K562 (cell line): ENCODE data around the gene BMP2K. TPM values are rescaled to one million over a fixed set of nuclear protein-coding genes. Genes with fewer than 3 reads are reported as not detected.

Source experiments
- ATF2 ChIP-seq: sonication (generic); formaldehyde crosslinking; IDR thresholded peaks from 2 replicates; pipeline ENCODE4 v1.8.1; 2022; ENCODE audit warnings: missing genetic modification reagents
- CBFA2T3 ChIP-seq: fragments of 450-650 bp; IDR thresholded peaks from 2 replicates; pipeline ENCODE4 v1.6.1; 2017
- CBFB ChIP-seq: sonication (generic); formaldehyde crosslinking; IDR thresholded peaks from 2 replicates; pipeline ENCODE4 v1.4.0; 2020; ENCODE audit warnings: mild to moderate bottlenecking, missing genetic modification reagents
- DDX20 ChIP-seq: fragments of 450-650 bp; IDR thresholded peaks from 2 replicates; pipeline ENCODE4 v1.6.1; 2016; ENCODE audit warnings: missing genetic modification characterization, low read depth, mild to moderate bottlenecking, missing compliant biosample characterization, moderate library complexity
- EWSR1 ChIP-seq: fragments of 450-650 bp; IDR thresholded peaks from 2 replicates; pipeline ENCODE4 v1.6.1; 2018; ENCODE audit warnings: borderline replicate concordance, mild to moderate bottlenecking, low read depth, moderate library complexity; ENCODE audit not compliant: partially characterized antibody
- FIP1L1 ChIP-seq: fragments of 200-400 bp; formaldehyde crosslinking; IDR thresholded peaks from 2 replicates; pipeline ENCODE4 v1.6.1; 2018; ENCODE audit warnings: mild to moderate bottlenecking, low read depth, low read length; ENCODE audit not compliant: poor library complexity, severe bottlenecking
- JUND ChIP-seq, 2 experiments: IDR thresholded peaks; 2 replicates in 1 of 2; 3 replicates in 1 of 2; pipeline ENCODE4 v1.6.1; 2011; ENCODE audit warnings: borderline replicate concordance in 2 of 2, low read depth in 2 of 2, low read length in 2 of 2, improper control_type of control experiment in 1 of 2, missing biosample characterization in 1 of 2, missing genetic modification characterization in 1 of 2, missing genetic modification reagents in 1 of 2
- KDM1A ChIP-seq, 2 experiments: fragments of 450-650 bp; IDR thresholded peaks; 2 replicates each; pipeline ENCODE4 v1.6.1; 2016; ENCODE audit warnings: mild to moderate bottlenecking in 2 of 2
- MYNN ChIP-seq, 2 experiments: sonication (generic); formaldehyde crosslinking in 1 of 2; IDR thresholded peaks; 2 replicates each; pipeline versions ENCODE4 v1.5.0 to v1.6.1; 2016 to 2020; ENCODE audit warnings: antibody characterized with exemption in 1 of 2, missing genetic modification reagents in 1 of 2
- NBN ChIP-seq: fragments of 450-650 bp; IDR thresholded peaks from 2 replicates; pipeline ENCODE4 v1.6.1; 2016; ENCODE audit warnings: low read depth, mild to moderate bottlenecking
- RBFOX2 ChIP-seq: fragments of 200-400 bp; formaldehyde crosslinking; IDR thresholded peaks from 2 replicates; pipeline ENCODE4 v1.6.1; 2017; ENCODE audit warnings: low read depth, mild to moderate bottlenecking, low read length, moderate library complexity
- RUNX1 ChIP-seq: sonication (generic); IDR thresholded peaks from 2 replicates; pipeline ENCODE4 v1.6.1; 2016; ENCODE audit warnings: antibody characterized with exemption, low read depth
- ZBTB8A ChIP-seq: fragments of 450-650 bp; IDR thresholded peaks from 2 replicates; pipeline ENCODE4 v1.6.1; 2018; ENCODE audit warnings: mild to moderate bottlenecking, moderate library complexity; ENCODE audit not compliant: partially characterized antibody
- ZC3H4 ChIP-seq: sonication (generic); formaldehyde crosslinking; IDR thresholded peaks from 2 replicates; pipeline ENCODE4 v1.9.0; 2021; ENCODE audit warnings: missing genetic modification reagents, borderline replicate concordance
- ZNF217 ChIP-seq: sonication (generic); formaldehyde crosslinking; IDR thresholded peaks from 2 replicates; pipeline ENCODE4 v1.8.0; 2022; ENCODE audit warnings: mild to moderate bottlenecking, missing genetic modification reagents
- ZNF263 ChIP-seq: sonication (generic); formaldehyde crosslinking; IDR thresholded peaks from 2 replicates; pipeline ENCODE4 v1.8.0; 2022; ENCODE audit warnings: mild to moderate bottlenecking, missing genetic modification reagents, borderline replicate concordance
- ZNF395 ChIP-seq: fragments of 200-800 bp; sonication (Bioruptor generic); IDR thresholded peaks from 2 replicates; pipeline ENCODE4 v1.6.1; 2017; ENCODE audit warnings: missing genetic modification characterization, missing compliant biosample characterization
- ZNF41 ChIP-seq: fragments of 250-450 bp; sonication (Bioruptor Pico); conservative IDR thresholded peaks from 2 replicates; pipeline ENCODE4 v1.4.0; 2020; ENCODE audit warnings: mild to moderate bottlenecking
- ZNF445 ChIP-seq: fragments of 250-450 bp; sonication (Bioruptor Pico); IDR thresholded peaks from 2 replicates; pipeline ENCODE4 v1.4.0; 2020; ENCODE audit warnings: low read depth, mild to moderate bottlenecking, moderate library complexity
- ZNF592 ChIP-seq: fragments of 450-650 bp; IDR thresholded peaks from 2 replicates; pipeline ENCODE4 v1.6.1; 2017; ENCODE audit warnings: antibody characterized with exemption, mild to moderate bottlenecking
- ZNF699 ChIP-seq: fragments of 250-450 bp; sonication (Bioruptor Pico); IDR thresholded peaks from 2 replicates; pipeline ENCODE4 v1.8.0; 2021; ENCODE audit warnings: mild to moderate bottlenecking, moderate library complexity; ENCODE audit not compliant: insufficient replicate concordance
- polyA plus RNA-seq, 8 experiments: library from polyadenylated mRNA; depleted of rRNA in 4 of 8; stranded (reverse) in 5 of 8; unstranded in 3 of 8; fragments of >200 nt; fragmentation: Nextera tagmentation in 2 of 8; fragmentation: Illumina TruSeq in 1 of 8; extraction: Ambion mirVana in 2 of 8; extraction: Trizol in 1 of 8; gene quantifications; 2 replicates each; pipeline versions ENCODE4 v1.2.1 to v1.2.3, GENCODE V29; 2011 to 2014; ENCODE audit warnings: inconsistent platforms in 1 of 8, missing spikeins in 1 of 8
- total RNA-seq, 7 experiments: library from RNA; depleted of rRNA in 6 of 7; stranded (reverse); fragments of >200 nt in 6 of 7; fragmentation: Illumina TruSeq in 2 of 7; extraction: Trizol in 2 of 7; gene quantifications; 2 replicates each; pipeline versions ENCODE4 v1.2.1 to v1.2.3, GENCODE V29; 2011 to 2021; ENCODE audit warnings: low replicate concordance in 1 of 7

Gene BMP2K
- total and polyA plus RNA-seq, 9 of the 15 experiments (the other 6 are each of a cell fraction or from before 2014, with no cell fraction given), result 17.0 to 217 (median 104) TPM

GRCh38 chr4:78734441-78735162 lies 41.5 kb upstream of the BMP2K start (continued):
- TF ChIP-seq FIP1L1 (no peak), DDX20 (tag) (no peak), NBN (no peak), ZBTB8A (no peak), RUNX1 (no peak), KDM1A (IDR thresholded peaks at IDR 0.05) (no peak), MYNN (IDR thresholded peaks at IDR 0.05) (no peak), MYNN (CRISPR knock-in tag; IDR thresholded peaks at IDR 0.05) (no peak), CBFA2T3 (no peak), CBFB (no peak), ZNF263 (CRISPR knock-in tag) (no peak), ZNF217 (CRISPR knock-in tag) (no peak), EWSR1 (no peak), ZNF445 (CRISPR knock-in tag) (no peak), ZNF395 (CRISPR knock-in tag) (no peak), RBFOX2 (no peak), ZNF41 (CRISPR knock-in tag) (no peak), ZNF699 (CRISPR knock-in tag) (no peak), ZNF592 (0 out of 2 replicates have a peak, but pooled peaks have one; percentile 34), JUND (IDR thresholded peaks at IDR 0.05; ENCODE audit: borderline replicate concordance, low read depth, low read length) (no peak), JUND (tag; IDR thresholded peaks at IDR 0.05; ENCODE audit: borderline replicate concordance, low read depth, low read length) (no peak), ZC3H4 (CRISPR knock-in tag) (no peak), ATF2 (CRISPR knock-in tag) (no peak)
